ENCODE measurements around the gene VMAC. TPM values are rescaled to one million over a fixed set of nuclear protein-coding genes. Genes with fewer than 3 reads are reported as not detected.

VMAC gene
- total and polyA plus RNA-seq, 2 of the 13 experiments (the other 11 are each of a cell fraction or from before 2014, with no cell fraction given): 2.4 TPM

GRCh38 chr19:5914358-5914774, 9.7 kb downstream of the VMAC start (continued):
- TF ChIP-seq DBP (CRISPR knock-in tag; IDR thresholded peaks at IDR 0.05; ENCODE audit: not compliant biosample characterization) (no peak), MATR3 (CRISPR knock-in tag; IDR thresholded peaks at IDR 0.05) (no peak), RXRA (CRISPR knock-in tag; IDR thresholded peaks at IDR 0.05) (0 out of 2 replicates have a peak, but pooled peaks have one; percentile 7), MTA1 (CRISPR knock-in tag; IDR thresholded peaks at IDR 0.05; ENCODE audit: borderline replicate concordance) (no peak), SOX6 (IDR thresholded peaks at IDR 0.05) (no peak), SOX6 (CRISPR knock-in tag; IDR thresholded peaks at IDR 0.05) (no peak), SNAPC4 (CRISPR knock-in tag; IDR thresholded peaks at IDR 0.05) (no peak), ZNF260 (CRISPR knock-in tag; IDR thresholded peaks at IDR 0.05; ENCODE audit: borderline replicate concordance, low read depth) (no peak), KDM5A (IDR thresholded peaks at IDR 0.05; ENCODE audit: borderline replicate concordance, low read length) (no peak), HOXA7 (CRISPR knock-in tag; IDR thresholded peaks at IDR 0.05) (no peak), HDAC6 (IDR thresholded peaks at IDR 0.05; ENCODE audit: low read depth, low read length) (no peak), ZNF614 (CRISPR knock-in tag; IDR thresholded peaks at IDR 0.05; ENCODE audit: borderline replicate concordance) (no peak), SALL1 (CRISPR knock-in tag; IDR thresholded peaks at IDR 0.05) (0 out of 2 replicates have a peak, but pooled peaks have one; percentile 17), AGO1 (IDR thresholded peaks at IDR 0.05; ENCODE audit: low read depth, low read length, poor library complexity, severe bottlenecking) (peak; percentile 5), ZNF557 (CRISPR knock-in tag; IDR thresholded peaks at IDR 0.05) (no peak), PATZ1 (CRISPR knock-in tag; IDR thresholded peaks at IDR 0.05) (no peak), ZFY (CRISPR knock-in tag; IDR thresholded peaks at IDR 0.05) (no peak), ZBTB49 (CRISPR knock-in tag; IDR thresholded peaks at IDR 0.05; ENCODE audit: borderline replicate concordance) (no peak), GPBP1L1 (CRISPR knock-in tag; IDR thresholded peaks at IDR 0.05) (no peak)
